ENCODE data around the gene PGAP1. TPM values are rescaled to one million over a fixed set of nuclear protein-coding genes. Genes with fewer than 3 reads are reported as not detected.

The PGAP1 gene
- polyA plus RNA-seq, 6 donors from 2014 or later = 0.22 to 0.39 (median 0.32) TPM; not detected in 3

DNA sequence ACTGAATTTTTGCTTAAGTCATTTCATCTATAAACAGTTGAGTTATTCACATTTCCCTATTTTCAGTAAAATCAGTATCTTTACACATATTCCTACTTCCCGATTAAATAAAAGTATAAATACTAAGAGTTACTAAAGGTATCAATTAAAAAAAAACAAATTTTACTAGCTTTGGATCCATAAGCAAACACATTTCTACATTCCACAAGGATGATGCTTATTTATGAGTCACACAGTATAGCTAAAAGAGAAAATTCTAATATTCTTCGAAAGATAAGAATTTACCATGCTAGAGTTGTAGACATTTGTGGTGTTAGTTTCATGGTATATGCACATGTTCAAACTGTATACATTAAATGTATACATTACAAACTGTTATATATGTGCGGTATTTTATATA is 23.7 kb downstream of the PGAP1 start:
- DNase-seq (no peak), ATAC-seq (ENCODE audit: low read depth in 2 of 2) (no peak)
- Mint-ChIP-seq H3K4me1 (no peaks in the 10 kb centered on the region), H3K4me3 (no peak overlapping the region), H3K9me3 (no peaks in the 10 kb centered on the region), H3K27me3 (no peaks in the 10 kb centered on the region), H3K27ac (no peak overlapping the region), H3K36me3 (no peaks in the 10 kb centered on the region)

DNA sequence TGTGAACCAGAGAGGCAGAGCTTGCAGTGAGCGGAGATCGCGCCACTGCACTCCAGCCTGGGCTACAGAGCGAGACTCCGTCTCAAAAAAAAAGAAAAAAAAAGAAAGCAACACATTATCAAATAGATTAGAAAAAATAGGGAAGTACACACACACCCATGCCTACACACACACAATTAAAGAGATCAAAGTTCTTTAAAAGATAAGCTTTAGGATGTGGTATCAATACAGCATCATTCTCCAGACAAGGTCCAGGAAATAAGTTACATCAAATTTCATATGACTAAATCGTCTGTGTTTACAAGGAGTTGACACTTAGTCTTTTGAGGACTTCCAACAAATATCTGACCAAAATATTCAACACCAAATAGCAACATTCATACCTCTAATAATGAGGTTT is 25.7 kb downstream of the PGAP1 start:
- DNase-seq = no peak
- Mint-ChIP-seq H3K4me1 (no peaks in the 10 kb centered on the region), H3K27me3 (no peaks in the 10 kb centered on the region), H3K36me3 (no peaks in the 10 kb centered on the region), H3K4me3 (no peak overlapping the region), H3K27ac (no peak overlapping the region), H3K9me3 (no peaks in the 10 kb centered on the region)
- ATAC-seq (ENCODE audit: low read depth in 2 of 2) = no peak

GRCh38 chr2:196899976-196900375 is 26.5 kb downstream of the PGAP1 start:
- Mint-ChIP-seq H3K4me3 (no peak overlapping the region), H3K27ac (no peak overlapping the region), H3K36me3 (no peaks in the 10 kb centered on the region), H3K4me1 (no peaks in the 10 kb centered on the region), H3K27me3 (no peaks in the 10 kb centered on the region), H3K9me3 (no peaks in the 10 kb centered on the region)
- DNase-seq (no peak), ATAC-seq (ENCODE audit: low read depth in 2 of 2) (no peak)

DNA sequence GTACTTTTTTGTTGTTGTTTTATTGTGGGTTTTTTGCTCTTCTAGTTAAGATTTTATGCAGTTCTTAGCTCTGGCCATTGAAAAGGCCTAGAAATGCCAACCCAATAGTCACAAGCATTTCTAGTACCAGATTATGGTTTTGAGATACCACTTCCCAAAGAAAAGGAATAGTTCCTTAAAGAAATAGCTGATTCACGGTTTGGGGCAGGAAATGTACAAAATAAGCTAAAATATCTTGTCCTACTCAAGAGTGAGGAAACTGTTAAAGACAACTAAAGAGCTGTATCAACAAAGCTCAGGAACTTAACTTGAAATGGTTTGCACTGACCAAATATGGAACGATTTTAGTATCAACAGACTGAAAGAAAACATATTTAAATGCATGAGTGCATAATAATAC is 35.4 kb downstream of the PGAP1 start:
- no peak overlapping the region for H3K27ac Mint-ChIP-seq
- no peaks in the 10 kb centered on the region for H3K27me3 Mint-ChIP-seq
- H3K4me3 Mint-ChIP-seq = no peak overlapping the region
- DNase-seq = no peak
- H3K36me3 Mint-ChIP-seq = no peaks in the 10 kb centered on the region
- ATAC-seq (ENCODE audit: low read depth in 2 of 2) = no peak
- no peaks in the 10 kb centered on the region for H3K9me3 Mint-ChIP-seq
- H3K4me1 Mint-ChIP-seq = no peaks in the 10 kb centered on the region

GRCh38 chr2:196887431-196887830 is 39.1 kb downstream of the PGAP1 start:
- Mint-ChIP-seq H3K27me3 (no peaks in the 10 kb centered on the region), H3K36me3 (no peaks in the 10 kb centered on the region), H3K27ac (no peak overlapping the region)

GRCh38 chr2:196884368-196884767 is 42.1 kb downstream of the PGAP1 start:
- Mint-ChIP-seq H3K27ac (no peak overlapping the region), H3K36me3 (no peaks in the 10 kb centered on the region), H3K4me1 (no peaks in the 10 kb centered on the region), H3K4me3 (no peak overlapping the region), H3K9me3 (peaks cover 0 to 9% (median 4%) of the 10 kb centered on the region in 7 donors), H3K27me3 (no peaks in the 10 kb centered on the region)
- ATAC-seq (ENCODE audit: low read depth in 2 of 2) (no peak), DNase-seq (no peak)

More at GRCh38 chr2:196887431-196887830, 39.1 kb downstream of the PGAP1 start:
- Mint-ChIP-seq H3K4me1 (no peaks in the 10 kb centered on the region), H3K4me3 (no peak overlapping the region), H3K9me3 (no peaks in the 10 kb centered on the region)
- DNase-seq = no peak
- no peak for ATAC-seq (ENCODE audit: low read depth in 2 of 2)

DNA sequence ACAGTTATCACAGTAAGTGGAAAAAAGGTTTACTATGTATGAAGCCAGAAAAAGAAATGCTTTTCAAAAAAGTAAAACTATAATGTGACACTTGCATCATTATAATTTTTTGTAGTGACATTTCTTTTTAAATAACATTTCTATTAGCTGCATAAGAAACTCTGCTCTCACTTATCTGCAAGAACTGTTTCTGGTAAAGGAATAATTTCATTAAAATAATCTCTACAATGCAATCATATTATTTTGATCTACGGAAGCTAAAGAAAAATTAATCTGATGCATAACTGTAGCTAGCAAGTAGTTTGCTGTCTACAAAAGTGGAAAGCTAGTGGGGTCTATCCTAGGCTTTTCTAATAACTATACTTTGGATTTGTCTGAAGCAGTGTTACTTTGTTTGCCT is 50.1 kb downstream of the PGAP1 start:
- peaks cover 0 to 8% (median 3%) of the 10 kb centered on the region in 7 donors for H3K9me3 Mint-ChIP-seq
- H3K27me3 Mint-ChIP-seq = no peaks in the 10 kb centered on the region
- no peak overlapping the region for H3K27ac Mint-ChIP-seq
- DNase-seq (no peak), ATAC-seq (ENCODE audit: low read depth in 2 of 2) (no peak)
- no peaks in the 10 kb centered on the region for H3K36me3 Mint-ChIP-seq
- no peak overlapping the region for H3K4me3 Mint-ChIP-seq
- no peaks in the 10 kb centered on the region for H3K4me1 Mint-ChIP-seq

GRCh38 chr2:196875414-196875813 is 51.1 kb downstream of the PGAP1 start:
- H3K27me3 Mint-ChIP-seq = no peaks in the 10 kb centered on the region
- no peaks in the 10 kb centered on the region for H3K36me3 Mint-ChIP-seq
- DNase-seq (no peak), ATAC-seq (ENCODE audit: low read depth in 2 of 2) (no peak)
- H3K4me1 Mint-ChIP-seq = no peaks in the 10 kb centered on the region
- no peak overlapping the region for H3K4me3 Mint-ChIP-seq
- no peak overlapping the region for H3K27ac Mint-ChIP-seq
- H3K9me3 Mint-ChIP-seq = no peaks in the 10 kb centered on the region

GRCh38 chr2:196873511-196873910 is 53.0 kb downstream of the PGAP1 start:
- Mint-ChIP-seq H3K9me3 (no peaks in the 10 kb centered on the region), H3K4me1 (no peaks in the 10 kb centered on the region), H3K4me3 (no peak overlapping the region), H3K27me3 (no peaks in the 10 kb centered on the region), H3K36me3 (no peaks in the 10 kb centered on the region), H3K27ac (no peak overlapping the region)
- DNase-seq (no peak), ATAC-seq (ENCODE audit: low read depth in 2 of 2) (no peak)

DNA sequence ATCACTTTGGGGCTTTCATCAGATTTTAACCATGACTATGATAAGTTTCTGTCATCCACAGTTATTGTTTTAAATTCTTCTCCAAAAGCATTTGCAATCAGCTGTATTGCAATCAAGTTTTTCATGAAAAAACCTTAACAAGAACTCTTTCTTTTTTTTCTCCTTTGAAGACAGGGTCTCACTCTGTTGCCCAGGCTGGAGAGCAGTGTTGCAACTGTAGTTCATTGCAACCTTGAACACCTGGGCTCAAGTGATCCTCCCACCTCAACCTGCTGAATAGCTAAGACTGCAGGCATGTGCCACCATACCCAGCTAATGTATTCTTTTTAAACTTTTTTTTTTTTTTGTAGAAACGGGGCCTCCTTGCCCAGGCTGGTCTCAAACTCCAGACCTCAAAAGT is 71.9 kb downstream of the PGAP1 start:
- no peak for DNase-seq
- Mint-ChIP-seq H3K4me1 (no peaks in the 10 kb centered on the region), H3K36me3 (peaks cover 10 to 25% of the 10 kb centered on the region in 2 donors), H3K27me3 (no peaks in the 10 kb centered on the region), H3K9me3 (peaks cover 4 to 15% (median 12%) of the 10 kb centered on the region in 7 donors), H3K4me3 (no peak overlapping the region), H3K27ac (no peak overlapping the region)
- ATAC-seq (ENCODE audit: low read depth in 2 of 2) = no peak

DNA sequence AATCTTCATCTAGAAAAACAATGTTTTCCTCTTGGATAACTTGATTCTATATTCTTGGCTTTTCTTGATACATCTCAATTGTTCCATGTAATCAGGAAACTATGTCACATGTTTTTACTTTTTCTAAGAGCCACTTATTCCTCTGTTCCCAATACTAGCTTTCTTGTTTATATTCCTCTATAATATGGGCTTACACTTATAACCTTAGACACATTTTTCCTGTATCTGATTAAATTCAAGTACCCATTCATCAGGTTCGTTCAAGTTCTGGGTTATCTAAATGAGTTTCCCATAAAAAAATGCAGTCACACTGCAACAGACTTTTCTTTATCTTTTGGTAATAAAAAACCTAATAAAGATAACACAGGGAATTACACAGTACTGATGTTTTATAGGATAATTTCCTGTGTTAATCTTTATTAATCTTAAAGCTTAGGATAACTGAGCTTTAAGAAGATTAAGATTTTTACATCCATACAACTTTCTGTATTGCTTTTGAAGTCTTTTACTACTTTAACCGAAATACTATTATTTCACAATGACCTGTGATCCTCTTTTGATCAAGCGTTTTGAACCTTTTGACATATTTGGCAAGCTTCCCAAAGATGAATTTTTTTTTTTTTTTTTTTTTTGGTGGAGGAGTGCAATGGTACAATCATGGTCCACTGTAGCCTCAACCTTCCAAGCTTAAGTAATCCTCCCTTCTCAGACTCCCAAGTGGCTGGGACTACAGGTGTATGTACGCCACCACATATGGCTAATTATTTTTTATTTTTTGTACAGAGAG is 73.0 kb downstream of the PGAP1 start:
- H3K36me3 Mint-ChIP-seq = peaks cover 5 to 13% of the 10 kb centered on the region in 2 donors
- H3K4me3 Mint-ChIP-seq = no peak overlapping the region
- ATAC-seq (ENCODE audit: low read depth in 2 of 2) (no peak), DNase-seq (no peak)
- H3K27ac Mint-ChIP-seq = no peak overlapping the region
- no peaks in the 10 kb centered on the region for H3K27me3 Mint-ChIP-seq
- H3K4me1 Mint-ChIP-seq = no peaks in the 10 kb centered on the region
- peaks cover 2 to 4% (median 2%) of the 10 kb centered on the region in 7 donors for H3K9me3 Mint-ChIP-seq

DNA sequence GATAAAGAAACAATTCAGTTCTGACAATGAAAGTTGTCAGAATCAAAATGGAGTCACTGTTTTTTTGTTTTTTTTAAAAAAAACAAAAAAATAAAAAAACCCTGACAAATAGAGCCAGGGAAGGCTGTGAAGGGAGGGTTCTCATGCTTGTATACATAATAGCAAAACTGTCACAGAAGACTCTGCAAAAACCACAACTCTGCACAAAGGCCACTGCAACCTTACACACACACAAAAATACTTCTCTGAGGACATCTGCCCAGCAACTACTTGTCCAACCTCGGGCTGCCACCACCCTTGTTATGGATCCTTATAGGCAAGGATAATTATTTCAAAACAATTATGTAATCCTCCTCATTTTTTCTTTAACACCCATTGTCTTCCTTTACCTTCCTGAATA is 75.4 kb downstream of the PGAP1 start:
- Mint-ChIP-seq H3K27ac (no peak overlapping the region), H3K9me3 (no peaks in the 10 kb centered on the region), H3K4me1 (no peaks in the 10 kb centered on the region), H3K27me3 (no peaks in the 10 kb centered on the region), H3K36me3 (no peaks in the 10 kb centered on the region), H3K4me3 (no peak overlapping the region)
- DNase-seq (no peak), ATAC-seq (ENCODE audit: low read depth in 2 of 2) (no peak)

DNA sequence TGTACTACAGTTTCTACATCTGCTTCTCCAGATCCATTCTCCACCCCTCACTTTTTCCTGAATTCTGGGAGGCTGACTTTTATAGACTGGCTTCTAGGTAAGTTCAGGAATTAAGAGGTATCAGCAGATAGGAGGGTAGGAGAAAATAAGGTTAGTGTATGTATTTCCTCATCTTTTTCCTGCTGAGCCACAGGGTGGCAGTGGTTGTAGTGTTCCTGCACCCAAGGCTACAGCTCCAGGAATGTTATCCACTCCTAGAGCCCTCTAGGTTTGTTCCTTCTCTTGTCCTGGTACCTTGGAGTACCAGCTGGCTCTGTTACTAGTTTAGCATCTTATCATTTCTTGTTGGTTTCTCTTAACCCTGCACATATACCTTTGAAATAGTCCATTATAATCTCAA is 76.6 kb downstream of the PGAP1 start:
- Mint-ChIP-seq H3K36me3 (no peaks in the 10 kb centered on the region), H3K27ac (no peak overlapping the region), H3K4me3 (no peak overlapping the region), H3K9me3 (no peaks in the 10 kb centered on the region), H3K4me1 (no peaks in the 10 kb centered on the region), H3K27me3 (no peaks in the 10 kb centered on the region)
- ATAC-seq (ENCODE audit: low read depth in 2 of 2) (no peak), DNase-seq (no peak)

DNA sequence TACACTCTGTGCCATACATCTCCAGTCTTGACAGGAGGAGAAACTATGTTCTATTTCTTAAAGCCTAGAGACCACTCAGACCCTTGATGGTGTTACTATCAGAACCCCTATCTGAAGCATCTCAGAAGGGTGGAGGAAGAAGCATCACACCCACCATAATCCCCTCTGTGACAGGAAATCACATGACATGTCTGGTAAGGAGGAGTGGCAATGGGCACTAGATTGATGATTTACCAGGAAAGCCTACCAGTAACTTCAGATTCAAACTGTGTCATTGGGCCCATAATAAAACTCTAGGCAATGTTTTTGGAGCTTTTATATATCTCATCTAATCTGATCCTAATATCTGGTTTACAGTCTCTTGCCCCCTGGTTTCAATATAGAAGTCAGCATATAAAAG is 80.2 kb downstream of the PGAP1 start:
- Mint-ChIP-seq H3K36me3 (no peaks in the 10 kb centered on the region), H3K4me1 (no peaks in the 10 kb centered on the region), H3K27me3 (no peaks in the 10 kb centered on the region), H3K9me3 (no peaks in the 10 kb centered on the region), H3K27ac (no peak overlapping the region), H3K4me3 (no peak overlapping the region)
- ATAC-seq (ENCODE audit: low read depth in 2 of 2) (no peak), DNase-seq (no peak)

DNA sequence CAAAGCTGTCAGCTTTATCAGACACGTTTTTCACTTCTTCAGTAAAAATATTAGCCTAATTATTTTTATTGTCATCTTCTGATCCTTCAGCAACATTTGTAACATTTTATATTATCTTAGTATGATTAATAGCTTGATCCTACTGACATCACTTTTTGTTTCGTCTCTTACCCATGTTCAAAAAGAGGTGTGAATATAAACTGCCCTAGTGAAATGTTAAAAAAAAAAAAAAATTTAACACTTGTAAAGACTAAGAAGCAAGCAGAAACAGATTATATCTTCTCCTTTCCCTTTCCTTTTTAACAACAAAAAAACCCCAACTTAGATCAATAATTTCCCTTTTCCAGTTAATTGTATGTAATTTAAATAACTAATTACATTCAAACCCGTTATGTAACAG is 81.1 kb downstream of the PGAP1 start:
- H3K27ac Mint-ChIP-seq = no peak overlapping the region
- no peak for DNase-seq
- no peaks in the 10 kb centered on the region for H3K4me1 Mint-ChIP-seq
- H3K27me3 Mint-ChIP-seq = no peaks in the 10 kb centered on the region
- H3K9me3 Mint-ChIP-seq = no peaks in the 10 kb centered on the region
- no peaks in the 10 kb centered on the region for H3K36me3 Mint-ChIP-seq
- ATAC-seq (ENCODE audit: low read depth in 2 of 2) = no peak
- no peak overlapping the region for H3K4me3 Mint-ChIP-seq

Data from naive B cell (primary cell).